NCI-H2196 (cell line): ENCODE results near the gene NEK11.

Experiments used
- DNase-seq: peaks from one replicate; lab custom pipeline; 2025; ENCODE audit not compliant: unreplicated experiment; lab: John Stamatoyannopoulos, UW

Gene NEK11, protein sequence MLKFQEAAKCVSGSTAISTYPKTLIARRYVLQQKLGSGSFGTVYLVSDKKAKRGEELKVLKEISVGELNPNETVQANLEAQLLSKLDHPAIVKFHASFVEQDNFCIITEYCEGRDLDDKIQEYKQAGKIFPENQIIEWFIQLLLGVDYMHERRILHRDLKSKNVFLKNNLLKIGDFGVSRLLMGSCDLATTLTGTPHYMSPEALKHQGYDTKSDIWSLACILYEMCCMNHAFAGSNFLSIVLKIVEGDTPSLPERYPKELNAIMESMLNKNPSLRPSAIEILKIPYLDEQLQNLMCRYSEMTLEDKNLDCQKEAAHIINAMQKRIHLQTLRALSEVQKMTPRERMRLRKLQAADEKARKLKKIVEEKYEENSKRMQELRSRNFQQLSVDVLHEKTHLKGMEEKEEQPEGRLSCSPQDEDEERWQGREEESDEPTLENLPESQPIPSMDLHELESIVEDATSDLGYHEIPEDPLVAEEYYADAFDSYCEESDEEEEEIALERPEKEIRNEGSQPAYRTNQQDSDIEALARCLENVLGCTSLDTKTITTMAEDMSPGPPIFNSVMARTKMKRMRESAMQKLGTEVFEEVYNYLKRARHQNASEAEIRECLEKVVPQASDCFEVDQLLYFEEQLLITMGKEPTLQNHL

GRCh38 chr3:131026321-131027151 lies at the start of gene NEK11, which contains the start of gene ASTE1:
TSS of gene NEK11 (plus strand) at chr3:131026877. CDS start at chr3:131029709, 2,832 bp downstream.
TSS of gene ASTE1 (minus strand) at chr3:131026825. CDS start at chr3:131025306, 1,519 bp downstream.
- peak; percentile 95 for DNase-seq

- DNase-seq: no peak
Measured at GRCh38 chr3:130979117-130979516, 47.6 kb upstream of the NEK11 start.

- no peak for DNase-seq
Measured at GRCh38 chr3:130981469-130981868, 45.2 kb upstream of the NEK11 start.

DNA sequence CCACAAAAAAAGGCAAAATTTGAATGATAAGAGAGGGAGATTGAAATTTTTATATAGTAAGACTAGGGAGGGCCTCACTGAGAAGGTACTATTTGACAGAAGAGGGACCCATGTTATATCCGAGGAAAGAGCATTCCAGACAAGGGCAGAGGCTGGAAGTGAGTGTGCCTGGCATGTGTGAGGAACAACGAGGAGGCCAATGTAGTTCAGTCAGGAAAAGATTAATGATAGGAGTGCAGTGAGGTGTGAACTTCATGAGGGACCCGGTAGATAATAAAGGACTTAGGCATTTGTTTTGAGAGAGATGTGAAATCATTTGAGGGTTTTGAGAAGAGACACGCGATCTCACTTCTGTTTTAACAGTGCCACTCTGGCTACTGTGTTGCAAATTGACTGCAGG lies 36.4 kb upstream of the NEK11 start:
- no peak for DNase-seq

GRCh38 chr3:130991126-130991525 lies 35.6 kb upstream of the NEK11 start:
- no peak for DNase-seq

DNA sequence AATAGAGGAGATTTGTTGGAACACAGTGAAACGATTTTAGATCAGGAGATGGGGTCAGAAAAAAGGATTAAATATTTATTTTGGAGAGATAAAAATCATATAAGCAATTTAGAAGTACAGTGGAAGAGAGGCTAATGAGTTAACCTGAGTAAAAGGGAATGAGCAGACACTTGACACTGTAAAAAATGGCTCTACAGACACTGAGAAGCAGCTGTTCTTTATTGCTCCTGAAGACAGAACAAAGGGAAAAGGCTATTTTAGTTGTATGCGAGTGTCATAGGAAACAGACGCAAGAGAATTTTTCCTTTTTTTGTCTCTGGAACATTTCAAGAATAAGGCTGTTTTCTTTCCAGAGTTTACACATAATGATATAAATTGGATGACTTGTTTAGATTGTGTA lies 34.3 kb upstream of the NEK11 start:
- DNase-seq: no peak

DNA sequence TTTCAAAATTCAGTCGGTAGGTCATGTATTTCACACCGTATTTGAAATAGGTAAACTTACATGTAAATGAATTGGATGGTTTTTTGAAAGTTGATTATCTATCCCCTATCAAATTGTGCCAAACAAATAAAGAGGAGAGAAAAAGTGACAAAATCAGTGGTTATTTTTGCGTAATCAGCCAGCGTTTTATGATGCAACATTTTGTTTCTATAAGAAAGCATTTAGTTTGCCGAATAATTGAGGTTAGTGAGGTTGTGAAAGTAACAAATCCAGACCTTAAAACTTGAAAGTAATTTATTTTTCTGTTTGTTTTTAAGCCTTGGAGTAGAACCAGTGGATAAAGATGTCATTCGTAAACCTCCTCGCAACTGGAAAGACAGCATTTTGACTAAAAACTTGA lies 29.4 kb upstream of the NEK11 start:
- no peak for DNase-seq

DNA sequence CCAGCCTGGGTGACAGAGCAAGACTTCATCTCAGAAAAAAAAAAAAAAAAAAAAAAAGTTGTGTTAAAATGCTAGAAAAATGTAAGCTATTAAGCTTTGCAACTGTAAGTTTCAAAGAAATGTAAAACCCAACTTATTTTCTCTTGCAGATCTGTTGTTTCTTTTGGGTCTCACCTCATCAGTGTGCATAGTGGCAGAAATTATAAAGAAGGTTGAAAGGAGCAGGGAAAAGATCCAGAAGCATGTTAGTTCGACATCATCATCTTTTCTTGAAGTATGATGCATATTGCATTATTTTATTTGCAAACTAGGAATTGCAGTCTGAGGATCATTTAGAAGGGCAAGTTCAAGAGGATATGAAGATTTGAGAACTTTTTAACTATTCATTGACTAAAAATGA lies 25.6 kb upstream of the NEK11 start:
- no peak for DNase-seq

DNA sequence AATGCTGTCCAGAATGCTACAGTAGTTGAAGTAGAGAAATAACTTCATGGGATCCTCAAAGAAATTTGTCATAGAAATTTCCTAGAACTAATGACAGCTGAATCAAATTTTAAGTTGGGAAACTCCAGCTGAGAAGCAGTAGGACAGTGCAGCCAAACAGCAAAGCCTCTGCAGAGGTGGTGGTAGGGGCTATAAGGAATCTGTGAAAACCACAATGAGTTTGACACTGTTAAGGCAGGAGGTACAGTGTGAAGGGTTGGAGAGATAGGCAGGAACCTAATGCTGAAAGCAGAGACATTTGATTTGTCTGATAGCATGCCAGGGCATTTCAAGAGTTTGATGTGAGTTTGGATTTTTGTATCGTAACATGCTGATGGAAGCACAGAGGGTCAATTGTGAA lies 22.1 kb upstream of the NEK11 start:
- DNase-seq: no peak

DNA sequence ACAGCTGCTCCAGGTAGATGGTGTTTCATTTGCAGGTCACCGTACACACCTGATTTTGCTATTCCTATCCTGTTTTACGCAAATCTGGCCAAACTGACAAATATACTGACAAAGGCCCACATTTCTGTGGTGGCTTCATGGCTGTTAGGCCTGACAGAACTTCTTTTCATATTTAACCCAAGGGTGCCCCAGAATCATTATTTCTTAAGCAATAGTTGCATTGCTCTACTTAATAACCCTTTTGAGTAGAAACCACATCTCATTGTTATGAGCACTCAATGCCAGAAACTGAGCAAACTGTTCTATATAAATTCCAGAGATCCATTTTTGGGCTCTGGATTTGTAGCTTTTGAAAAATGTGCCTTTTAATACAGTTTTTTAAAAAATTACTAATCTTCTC lies 19.4 kb upstream of the NEK11 start:
- DNase-seq: no peak

DNA sequence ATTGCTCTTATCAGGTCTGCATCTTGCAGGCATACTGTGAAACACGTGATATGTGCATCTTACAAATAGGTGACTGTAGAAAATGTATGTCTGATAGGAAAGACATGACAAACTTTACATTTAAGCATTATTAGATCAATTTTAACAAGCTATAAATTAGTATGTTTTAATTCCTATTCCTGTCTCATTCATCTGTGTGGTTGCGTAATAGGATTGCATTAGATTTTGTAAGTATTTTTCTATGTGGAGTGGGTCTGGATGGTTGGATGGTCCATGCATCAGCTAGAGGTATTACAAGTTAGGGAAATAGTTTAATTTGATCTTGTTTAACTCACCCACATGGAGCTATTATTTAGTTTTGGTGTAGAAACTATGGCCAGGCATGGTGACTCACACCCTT lies 18.9 kb upstream of the NEK11 start:
- no peak for DNase-seq

- no peak for DNase-seq
Measured at GRCh38 chr3:131008326-131008725, 18.4 kb upstream of the NEK11 start.

- no peak for DNase-seq
Measured at GRCh38 chr3:131009698-131010097, 17.0 kb upstream of the NEK11 start.

- no peak for DNase-seq
Measured at GRCh38 chr3:131018970-131019369, 7.7 kb upstream of the NEK11 start.

DNA sequence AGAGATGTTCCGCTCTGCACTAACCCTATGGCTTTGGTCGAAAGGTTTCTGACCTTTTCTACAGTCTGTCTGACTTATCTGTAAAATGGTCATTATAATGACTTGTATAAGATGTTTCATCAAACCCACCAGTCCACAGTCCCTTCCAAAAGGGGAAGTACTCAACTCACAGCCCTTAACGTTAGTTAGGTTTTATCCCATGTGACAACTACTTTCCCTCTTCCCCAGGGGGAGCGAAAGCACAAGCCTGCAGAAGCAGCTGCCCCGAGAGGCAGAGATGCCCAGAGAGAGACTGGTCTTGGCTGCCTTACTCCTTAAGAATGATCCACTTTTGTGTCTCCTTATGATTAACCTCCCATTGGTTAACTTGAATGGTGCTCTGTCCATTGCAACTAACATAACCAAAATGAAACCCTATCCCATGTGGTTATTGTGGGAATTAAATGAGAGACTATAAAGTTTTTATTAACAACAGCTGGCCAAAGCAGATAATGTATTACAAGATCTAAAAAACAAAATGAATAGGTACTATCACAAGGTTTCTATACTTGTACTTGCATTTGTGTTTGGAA lies 6.5 kb upstream of the NEK11 start:
- DNase-seq: no peak

- DNase-seq: no peak
Measured at GRCh38 chr3:131025539-131025938, 1.1 kb upstream of the NEK11 start.

GRCh38 chr3:131028844-131029243 lies 2.2 kb downstream of the NEK11 start:
- no peak for DNase-seq

DNA sequence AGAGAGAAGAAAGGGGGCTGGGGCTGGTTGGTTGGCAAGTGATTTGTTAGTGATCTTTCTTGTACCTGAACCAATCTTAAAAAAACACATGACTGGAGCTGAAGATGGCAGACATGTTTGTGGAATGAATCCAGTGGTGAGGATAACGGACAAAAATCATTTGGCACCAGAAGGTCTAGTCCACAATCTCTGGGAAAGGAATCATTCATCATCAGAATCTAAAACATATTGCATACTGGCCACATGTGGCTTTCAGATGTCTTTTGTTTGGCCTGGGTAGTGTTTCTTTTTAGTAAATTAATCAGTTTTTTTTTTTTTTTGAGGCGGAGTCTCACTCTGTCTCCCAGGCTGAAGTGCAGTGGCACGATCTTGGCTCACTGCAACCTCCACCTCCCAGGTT lies 5.0 kb downstream of the NEK11 start:
- no peak for DNase-seq

DNA sequence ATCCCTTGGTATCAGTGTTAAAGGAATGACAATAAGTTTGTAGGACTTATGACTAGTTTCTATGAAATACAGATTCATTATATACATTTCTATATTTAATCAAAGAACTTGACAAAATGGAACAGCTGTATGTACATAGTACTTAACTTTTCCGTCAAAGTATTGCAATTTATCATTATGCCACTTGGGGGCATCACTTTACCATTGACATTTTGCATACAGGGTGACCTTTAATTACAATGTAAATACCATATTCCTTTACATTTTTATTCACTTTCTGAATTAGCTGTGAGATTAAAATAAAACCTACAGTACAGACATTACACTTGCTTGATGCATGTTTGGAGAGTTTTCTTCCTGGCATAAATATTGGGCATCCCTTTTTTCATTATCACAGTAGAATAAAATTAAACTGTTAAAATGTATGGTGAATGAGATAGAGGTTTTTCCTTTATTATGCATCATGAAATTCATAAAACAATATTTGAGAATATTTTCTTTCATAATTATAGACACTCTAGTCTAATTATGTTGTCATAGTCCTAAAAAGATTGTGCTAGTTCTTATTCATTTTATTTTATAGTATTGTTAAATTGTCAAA lies 6.9 kb downstream of the NEK11 start:
- DNase-seq: peak; percentile 76

DNA sequence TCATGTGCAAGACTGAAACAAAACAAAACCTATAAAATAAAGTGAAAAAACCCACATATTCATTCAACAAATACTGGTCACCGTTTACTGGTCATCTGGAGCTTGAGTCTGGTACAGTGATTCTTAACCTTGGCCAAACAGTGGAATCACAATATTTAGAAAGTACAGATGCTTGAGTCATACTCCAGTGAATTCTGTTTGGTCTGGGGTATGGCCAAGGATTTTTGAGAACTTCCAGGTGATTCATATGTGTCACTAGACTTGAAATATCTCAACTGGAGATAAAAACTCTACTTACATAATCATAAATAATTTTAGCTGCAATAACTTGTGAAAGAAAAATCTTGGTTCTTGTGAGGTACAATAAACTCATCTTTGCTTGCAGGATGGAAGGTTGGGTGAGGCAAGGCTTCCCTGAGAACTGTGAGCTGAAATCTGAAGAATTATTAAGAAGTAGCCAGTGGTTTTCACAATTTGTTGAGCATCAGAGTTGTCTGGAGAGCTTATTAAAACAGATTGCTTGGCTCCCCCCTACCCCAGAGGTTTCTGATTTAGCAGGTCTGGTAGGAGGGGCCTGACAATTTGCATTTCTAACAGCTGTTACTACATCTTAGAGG lies 9.6 kb downstream of the NEK11 start:
- no peak for DNase-seq
